Measurements from ENCODE around the gene MED26.

- TF ChIP-seq CTCF (conservative IDR thresholded peaks at IDR 0.05; ENCODE audit: low read depth, low read length) (no peak), EZH2 (IDR thresholded peaks at IDR 0.05; ENCODE audit: borderline replicate concordance, low read depth, low read length, poor library complexity, severe bottlenecking) (no peak)
Measured at GRCh38 chr19:16527334-16527935, 100.6 kb downstream of the MED26 start.

Measured in A673 (cell line).